C1 segment of cervical spinal cord (tissue), 14 donors: ENCODE data around the gene KCNH2.

Experiments
- DNase-seq, 14 donors: peaks; one replicate each; lab custom pipeline; 2025; lab: John Stamatoyannopoulos, UW

The KCNH2 gene

DNA sequence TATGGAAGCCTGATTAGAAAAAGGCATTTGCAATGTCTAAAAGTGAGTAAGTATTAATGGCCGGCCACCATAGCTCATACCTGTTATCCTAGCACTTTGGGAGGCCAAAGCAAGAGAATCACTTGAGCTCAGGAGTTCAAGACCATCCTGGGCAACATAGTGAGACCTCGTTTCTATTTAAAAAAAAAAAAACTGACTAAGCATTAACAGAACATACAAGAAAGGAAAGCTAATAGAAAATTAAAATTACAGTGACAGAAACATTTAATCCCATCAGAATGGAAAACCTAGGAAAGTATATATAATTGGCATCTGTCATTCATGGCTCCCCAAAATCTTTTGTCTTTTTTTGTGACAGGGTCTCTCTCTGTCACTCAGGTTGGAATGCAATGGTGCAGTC, 69.9 kb downstream of the KCNH2 start:
- DNase-seq: no peak

DNA sequence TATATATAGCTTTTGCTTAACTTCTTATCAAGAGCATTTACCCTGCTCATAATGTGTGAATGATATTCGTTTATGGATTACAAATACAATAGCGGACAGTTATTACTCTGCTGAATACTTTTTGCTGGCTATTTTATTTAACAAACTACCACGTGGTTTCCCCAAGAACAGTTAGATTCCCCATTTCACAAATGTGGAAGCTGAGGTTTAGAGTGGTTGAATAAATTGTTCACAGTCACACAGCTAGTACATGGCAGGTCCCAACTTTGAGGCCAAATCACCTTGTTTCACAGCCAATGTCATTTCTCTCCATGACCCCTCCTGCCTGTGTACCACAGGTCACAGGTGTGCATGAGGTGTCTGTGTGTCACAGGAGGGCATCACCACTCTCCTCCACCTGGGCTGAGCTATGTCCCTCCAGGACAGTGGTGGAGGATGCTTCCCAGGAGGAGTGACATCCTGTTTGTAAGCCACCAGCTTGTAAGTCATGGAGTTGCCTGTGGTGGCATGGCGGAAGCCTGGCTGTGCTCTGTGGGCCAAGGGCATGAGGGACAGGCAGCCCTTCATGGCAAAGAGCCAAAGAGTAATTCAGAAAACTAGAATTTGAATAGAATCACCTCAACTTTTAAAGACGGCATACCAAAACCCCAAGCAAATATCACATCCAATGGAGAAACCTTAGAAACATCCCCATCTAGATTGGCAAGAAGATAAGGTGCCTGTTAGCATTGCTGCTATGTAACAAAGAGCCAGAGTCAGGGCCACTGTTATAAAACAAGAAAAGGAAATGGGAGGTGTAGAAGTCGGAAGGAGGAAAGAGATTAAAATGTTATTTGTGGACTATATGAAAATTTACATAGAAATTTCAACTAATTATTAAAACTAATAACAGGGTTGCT, 73.9 kb downstream of the KCNH2 start:
- DNase-seq: no peak

DNA sequence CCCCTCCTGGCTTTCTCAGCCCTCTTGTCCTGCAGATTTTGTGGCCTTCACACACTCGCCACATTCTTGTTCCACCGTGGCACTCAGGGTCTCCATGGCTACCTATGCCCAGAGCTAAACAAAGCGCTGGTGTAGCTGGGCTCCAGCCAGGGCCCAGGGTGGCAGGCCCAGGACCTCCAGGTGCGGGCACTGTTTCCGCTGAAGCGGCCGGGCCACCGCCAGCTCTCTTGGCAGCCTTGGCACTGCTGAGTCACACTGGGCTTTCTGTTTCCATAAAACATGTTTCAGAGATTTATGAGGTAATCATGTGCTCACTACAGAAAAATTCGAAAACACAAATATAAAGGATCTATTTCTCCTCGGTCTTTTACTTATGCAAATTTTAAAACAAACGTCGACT, 74.5 kb downstream of the KCNH2 start:
- DNase-seq: peak in 10 of 14 donors; percentile 12 to 77 (median 34)

DNA sequence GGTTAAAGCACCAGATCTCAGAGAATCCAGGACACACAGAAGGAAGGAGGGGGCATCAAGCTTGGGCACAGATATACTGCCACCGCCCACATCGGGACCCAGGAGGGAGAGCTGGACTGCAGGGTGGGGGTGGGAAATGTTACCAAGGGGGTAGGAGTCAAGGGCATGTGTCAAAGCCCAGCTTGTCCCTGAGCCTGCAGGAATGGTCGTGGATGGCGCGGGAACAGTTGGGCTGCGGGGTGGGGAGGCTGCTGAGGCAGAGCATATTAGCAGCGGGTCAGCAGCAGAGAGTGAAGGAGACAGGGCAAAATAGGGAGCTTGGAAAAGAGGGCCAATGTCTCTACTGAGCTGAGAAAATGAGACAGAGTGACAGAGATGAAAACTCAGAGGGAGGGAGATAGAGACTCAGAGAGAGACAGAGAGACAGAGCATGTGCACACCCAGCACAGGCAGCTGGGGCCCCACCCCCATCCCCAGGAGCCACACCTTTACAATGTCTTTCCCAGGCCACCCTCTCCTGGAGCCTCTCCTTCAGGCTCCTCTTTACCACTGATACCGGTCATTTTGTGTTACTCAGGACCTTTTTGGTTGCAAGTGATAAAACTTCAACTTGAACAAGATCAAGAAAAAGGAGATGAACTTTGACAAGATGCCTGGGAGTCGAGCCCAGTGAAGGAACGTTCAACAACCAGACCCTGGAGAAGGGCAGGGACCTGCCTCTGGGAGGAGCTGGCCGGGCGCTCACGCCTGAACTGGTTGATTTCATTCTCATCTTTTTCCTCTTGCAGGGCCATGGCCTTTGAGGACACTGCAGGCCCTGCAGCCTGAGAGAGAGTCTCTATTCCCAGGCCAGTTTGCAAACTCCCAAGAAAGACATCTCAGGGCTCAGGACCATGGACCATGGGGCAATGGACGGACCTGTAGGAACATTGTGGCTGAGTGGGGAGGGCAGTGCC, 75.8 kb downstream of the KCNH2 start:
- DNase-seq: peak in 1 of 14 donors; percentile 26

DNA sequence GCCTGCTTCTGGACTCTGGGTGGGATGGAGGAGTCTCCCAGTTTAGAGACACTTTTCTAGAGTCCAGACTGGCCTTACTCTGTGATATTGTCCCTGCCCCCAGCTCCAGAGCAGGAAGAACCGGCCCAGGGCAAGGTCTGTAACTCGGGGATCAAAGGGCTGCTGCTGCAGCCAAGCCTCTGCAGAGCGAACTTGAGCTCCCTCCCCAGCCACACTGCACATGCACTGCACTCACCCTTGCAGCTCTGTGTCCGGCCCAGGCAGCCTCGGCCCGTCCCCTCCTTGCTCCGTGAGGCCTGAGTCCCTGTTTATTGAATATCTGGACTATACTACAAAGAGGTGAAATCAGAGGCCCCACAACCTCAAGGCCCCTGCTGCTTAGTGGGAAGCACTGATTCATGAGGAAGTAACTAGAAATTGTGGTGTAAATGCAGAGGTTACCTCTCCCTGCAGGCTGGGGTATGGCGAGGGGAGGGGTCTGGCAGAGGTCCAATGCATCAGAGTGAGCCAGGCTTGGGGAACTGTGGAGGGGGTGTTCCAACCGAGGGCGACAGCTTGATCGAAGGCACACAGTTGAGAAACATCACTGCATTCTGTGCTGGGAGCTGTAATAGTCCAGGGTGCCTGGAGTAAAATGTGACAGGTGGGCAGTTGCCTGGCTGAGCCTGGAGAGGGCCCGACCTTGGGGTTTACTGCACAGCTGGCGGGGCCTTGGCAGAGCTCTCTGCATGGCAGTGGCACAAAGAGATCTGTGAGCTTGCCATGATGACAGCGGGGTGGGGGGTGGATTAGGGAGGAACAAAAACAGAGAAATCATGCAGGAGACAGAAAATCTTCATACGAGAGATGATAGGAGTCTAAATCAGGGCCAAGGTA, 76.7 kb downstream of the KCNH2 start:
- DNase-seq: peak in 3 of 14 donors; percentile 19 to 23 (median 20)

DNA sequence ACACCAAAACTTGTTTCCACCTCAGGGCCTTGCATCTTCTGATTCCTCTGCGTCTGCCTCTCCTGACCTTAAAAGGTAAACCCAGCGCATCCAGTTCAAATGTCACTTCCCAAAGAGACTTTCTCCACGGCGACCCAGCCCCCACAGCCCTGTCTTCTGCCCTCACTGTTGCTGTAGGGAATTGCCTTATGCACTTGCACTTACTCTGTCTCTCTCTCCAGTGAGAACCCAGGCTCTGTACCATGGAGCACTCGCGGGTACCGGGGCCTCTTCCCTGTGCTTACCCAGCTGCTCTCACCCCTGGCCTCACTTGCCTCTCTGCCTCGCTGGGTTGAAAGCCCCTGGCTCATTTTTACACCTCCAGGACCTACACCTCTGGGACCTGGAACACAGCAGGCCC, 77.4 kb downstream of the KCNH2 start:
- no peak for DNase-seq

DNA sequence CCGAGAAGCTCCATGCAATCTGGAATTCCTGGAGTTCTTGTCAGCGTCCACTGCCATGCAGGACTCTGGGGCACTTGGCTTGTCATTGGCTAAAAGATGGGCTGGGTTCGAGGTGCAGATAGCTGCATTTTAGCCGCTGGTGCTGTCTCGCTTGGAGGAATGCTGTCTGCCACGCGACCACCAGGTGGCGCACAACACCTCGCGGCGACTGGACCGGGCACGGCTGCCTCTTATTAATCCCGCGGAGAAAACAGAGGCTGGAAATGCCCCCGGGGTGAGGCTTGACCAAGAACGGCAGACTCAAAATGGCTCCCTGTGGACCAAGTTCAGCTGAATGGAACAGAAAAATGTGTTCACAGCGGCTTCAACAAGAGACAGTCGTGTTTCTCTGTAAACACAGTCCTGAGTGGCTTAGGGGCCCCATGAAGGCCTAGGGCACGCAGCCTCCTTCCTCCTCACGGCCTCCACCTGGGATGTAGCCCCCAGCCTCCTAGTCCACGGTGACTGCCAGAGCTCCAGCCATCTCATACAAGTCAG, 79.6 kb downstream of the KCNH2 start:
- peak in 12 of 14 donors; percentile 40 to 75 (median 52) for DNase-seq

DNA sequence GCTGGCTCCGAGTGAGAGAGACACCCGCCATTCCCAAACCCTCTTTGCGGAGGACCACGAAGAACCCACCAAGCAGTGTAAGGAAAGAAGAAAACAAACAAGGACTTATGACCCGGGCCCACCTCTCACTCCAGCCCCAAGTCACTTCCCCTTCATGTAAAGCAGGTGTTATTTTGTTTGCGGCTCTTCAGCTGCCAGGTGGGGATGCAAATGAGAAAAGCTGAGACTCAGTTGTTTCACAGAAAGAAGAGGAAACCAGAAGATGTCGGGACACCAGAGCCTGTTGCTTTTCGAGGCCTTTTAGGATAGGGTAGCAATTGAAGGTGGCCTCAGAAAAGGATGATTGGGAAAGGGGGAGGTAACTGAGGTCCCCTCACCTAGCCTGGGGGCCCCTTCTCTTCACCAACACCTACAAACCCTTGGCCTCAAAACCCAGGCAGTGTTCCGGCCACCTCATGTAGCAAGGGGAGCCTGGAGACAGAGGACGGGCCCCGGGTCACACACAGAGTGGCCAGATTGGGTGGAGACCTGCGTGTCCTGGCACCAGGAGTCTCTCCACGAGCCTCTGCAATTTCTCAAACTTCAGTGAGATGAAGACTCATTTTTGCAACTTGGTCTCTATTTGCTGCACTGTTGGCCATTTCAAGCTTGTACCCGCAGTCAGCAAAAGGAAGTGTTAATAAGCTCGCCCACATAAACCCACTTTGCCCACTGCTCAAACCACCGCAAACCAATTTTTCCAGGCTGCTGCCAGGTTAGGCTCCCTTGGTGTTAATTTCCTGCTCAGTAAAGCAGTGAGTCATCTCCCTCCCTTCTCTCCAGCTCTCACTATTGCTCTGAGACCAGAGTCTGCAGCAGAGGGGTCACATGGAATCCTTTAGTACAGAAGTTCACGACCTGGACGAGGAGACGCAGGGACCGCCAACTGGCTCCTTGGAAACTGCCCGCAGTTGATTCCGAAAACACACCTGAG, 80.3 kb downstream of the KCNH2 start:
- no peak for DNase-seq

DNA sequence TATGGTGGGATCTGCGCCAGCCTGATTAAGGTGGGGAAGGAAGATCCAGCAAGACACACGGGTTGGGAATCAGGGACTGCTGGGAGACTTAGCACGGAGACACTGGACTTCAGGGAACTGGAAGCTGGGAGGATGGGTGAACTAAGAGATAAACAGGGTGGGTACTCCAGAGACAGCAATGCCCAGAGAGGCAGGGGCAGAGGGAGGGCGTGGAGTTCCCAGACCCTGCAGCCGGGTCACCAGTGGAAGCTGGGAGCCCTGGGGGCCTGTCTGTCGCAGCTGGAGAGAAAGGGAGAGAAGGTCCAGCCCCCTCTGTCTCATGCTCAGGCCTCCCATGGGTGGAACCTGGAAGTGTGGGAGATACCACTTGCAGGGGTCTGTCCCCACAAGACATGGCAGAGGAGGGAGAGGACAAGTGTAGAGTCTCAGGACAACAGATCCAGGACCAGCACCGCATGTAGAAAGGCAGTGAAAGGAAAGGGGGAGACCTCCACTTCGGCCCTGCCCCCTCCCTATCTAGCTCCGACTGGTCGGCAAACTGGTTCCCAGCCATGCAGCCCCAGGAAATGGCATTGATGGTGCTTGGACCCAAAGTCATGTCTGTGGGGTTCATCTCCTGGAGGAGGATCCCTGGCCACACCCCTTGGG, 81.4 kb downstream of the KCNH2 start:
- no peak for DNase-seq

DNA sequence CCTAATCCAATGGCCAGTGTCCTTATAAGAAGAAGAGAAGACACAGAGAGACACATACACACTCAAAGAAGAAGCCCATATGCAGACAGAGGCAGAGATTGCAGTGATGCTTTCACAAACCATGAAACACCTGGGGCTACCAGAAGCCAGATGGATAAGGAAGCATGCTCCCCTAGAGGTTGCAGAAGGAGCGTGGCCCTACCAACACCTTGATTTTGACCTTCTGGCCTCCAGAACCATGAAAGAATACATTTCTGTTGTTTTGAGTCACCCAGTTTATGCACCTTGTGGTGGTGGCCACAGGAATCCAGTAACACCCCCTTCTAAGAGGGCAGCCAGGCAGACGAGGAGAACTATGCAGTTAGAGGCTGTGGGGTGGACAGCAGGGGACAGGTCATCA, 82.3 kb downstream of the KCNH2 start:
- DNase-seq: no peak
